ENCODE results near the gene LCOR. TPM values are rescaled to one million over a fixed set of nuclear protein-coding genes. Genes with fewer than 3 reads are reported as not detected.
A peak's percentile ranks its signal among the peaks of the same experiment; 100 is the strongest.

The LCOR gene
- total and polyA plus RNA-seq, 11 donors, result 4.3 to 31.4 (median 17.4) TPM

DNA sequence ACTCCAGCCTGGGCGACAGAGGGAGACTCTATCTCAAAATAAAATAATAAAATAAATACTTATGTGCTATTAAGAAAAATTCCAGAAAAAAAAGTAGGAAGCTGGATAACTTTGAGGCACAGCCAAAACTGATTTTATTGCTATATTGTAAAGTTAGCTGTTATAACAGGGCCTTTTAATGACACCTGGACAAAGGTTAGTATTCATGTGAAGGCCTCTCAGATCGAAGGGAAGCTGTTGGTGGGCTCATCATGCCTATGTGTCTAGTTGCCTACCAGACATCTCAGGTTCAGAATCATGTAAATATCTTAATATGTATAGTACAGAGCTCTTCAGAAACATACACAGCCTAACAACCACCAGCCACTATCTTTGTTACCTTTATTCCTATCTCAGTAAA is 143.0 kb downstream of the LCOR start:
- H3K27ac ChIP-seq, result no peak overlapping the region

DNA sequence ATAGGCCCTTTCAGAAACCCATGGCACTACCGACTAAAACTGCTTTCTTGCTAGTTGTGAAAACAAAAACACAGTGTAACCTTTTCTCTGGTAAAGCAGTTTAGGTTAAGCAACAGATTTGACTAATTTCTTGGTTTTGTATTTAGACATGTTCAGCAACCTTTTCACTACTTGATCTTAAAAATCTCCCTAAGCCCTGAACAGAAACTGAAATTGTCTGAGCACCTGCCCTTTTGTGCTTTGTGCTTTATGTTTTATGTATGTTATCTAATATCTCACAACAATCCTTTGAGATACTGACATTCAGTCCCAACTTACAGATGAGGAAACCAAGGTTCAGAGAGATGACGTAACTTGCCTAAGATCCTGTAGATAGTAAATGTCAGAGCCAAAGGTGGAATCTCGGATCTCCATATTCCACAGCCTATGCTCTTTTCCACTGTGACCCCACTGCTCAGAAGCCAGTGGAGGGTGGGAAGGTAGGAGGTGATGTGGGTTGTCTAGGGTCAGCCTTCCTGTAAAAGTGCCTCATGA is 146.6 kb downstream of the LCOR start:
- 94 to 97% (median 95%) methylated on average over 3 of the region's 3 CpGs for WGBS, 4 donors
- peaks cover 0 to 9% (median 0%) of the 10 kb centered on the region in 12 donors for H3K4me1 ChIP-seq
- intact Hi-C loops (cut with DNase I), result no loop called here
- DNase-seq (no peak), ATAC-seq (no peak)
- no peak for TF ChIP-seq POLR2A (IDR thresholded peaks at IDR 0.05)
- H3K4me3 ChIP-seq, result no peak overlapping the region
- H3K9me3 ChIP-seq, result no peaks in the 10 kb centered on the region
- peaks cover 0 to 28% (median 18%) of the 10 kb centered on the region in 9 donors for H3K36me3 ChIP-seq
- no peaks in the 10 kb centered on the region for H3K27me3 ChIP-seq
- no peak overlapping the region for H3K27ac ChIP-seq

More for the DNA sequence above, 143.0 kb downstream of the LCOR start:
- intact Hi-C loops (cut with DNase I), result no loop called here
- H3K4me1 ChIP-seq, result peaks cover 0 to 9% (median 0%) of the 10 kb centered on the region in 12 donors
- no peaks in the 10 kb centered on the region for H3K9me3 ChIP-seq
- ATAC-seq (no peak), DNase-seq (no peak)
- no peaks in the 10 kb centered on the region for H3K36me3 ChIP-seq
- H3K27me3 ChIP-seq, result no peaks in the 10 kb centered on the region
- H3K4me3 ChIP-seq, result no peak overlapping the region
- WGBS, 4 donors, result 88 to 94% (median 93%) methylated on average over 2 of the region's 2 CpGs
- TF ChIP-seq POLR2A (IDR thresholded peaks at IDR 0.05), result no peak
- TF ChIP-seq CTCF (IDR thresholded peaks at IDR 0.05), result no peak

- Histone ChIP-seq H3K4me3 (no peak overlapping the region), H3K27ac (no peak overlapping the region), H3K27me3 (no peaks in the 10 kb centered on the region), H3K36me3 (peaks cover 0 to 28% (median 18%) of the 10 kb centered on the region in 9 donors), H3K4me1 (peaks cover 0 to 16% (median 0%) of the 10 kb centered on the region in 12 donors), H3K9me3 (no peaks in the 10 kb centered on the region)
- TF ChIP-seq CTCF (IDR thresholded peaks at IDR 0.05), result no peak
- TF ChIP-seq POLR2A (IDR thresholded peaks at IDR 0.05), result no peak
- DNase-seq, result no peak
- no peak for ATAC-seq
- 92 to 97% (median 95%) methylated on average over 9 to 12 of the region's 12 CpGs for WGBS, 4 donors
- intact Hi-C loops (cut with DNase I), result no loop called here
Measured at GRCh38 chr10:96982149-96982930, 150.2 kb downstream of the LCOR start.

GRCh38 chr10:96984541-96985131 is 152.5 kb downstream of the LCOR start:
- WGBS, 4 donors, result 63 to 80% (median 72%) methylated on average over 14 of the region's 14 CpGs
- no peak overlapping the region for H3K27ac ChIP-seq
- no peak for ATAC-seq

More at GRCh38 chr10:96984541-96985131, 152.5 kb downstream of the LCOR start:
- TF ChIP-seq CTCF (IDR thresholded peaks at IDR 0.05) (no peak), POLR2A (IDR thresholded peaks at IDR 0.05) (no peak)
- Histone ChIP-seq H3K9me3 (no peaks in the 10 kb centered on the region), H3K27me3 (no peaks in the 10 kb centered on the region), H3K36me3 (peaks cover 0 to 28% (median 18%) of the 10 kb centered on the region in 9 donors), H3K4me1 (peaks cover 0 to 16% (median 0%) of the 10 kb centered on the region in 12 donors), H3K4me3 (peak overlapping the region in 2 of 12 donors; percentile 5 to 11)
- no peak for DNase-seq
- intact Hi-C loops (cut with DNase I), result no loop called here

Measured in heart left ventricle (tissue), 16 donors.